ENCODE data around the gene PTPN18.
A peak's percentile ranks its signal among the peaks of the same experiment; 100 is the strongest.

Gene PTPN18

DNA sequence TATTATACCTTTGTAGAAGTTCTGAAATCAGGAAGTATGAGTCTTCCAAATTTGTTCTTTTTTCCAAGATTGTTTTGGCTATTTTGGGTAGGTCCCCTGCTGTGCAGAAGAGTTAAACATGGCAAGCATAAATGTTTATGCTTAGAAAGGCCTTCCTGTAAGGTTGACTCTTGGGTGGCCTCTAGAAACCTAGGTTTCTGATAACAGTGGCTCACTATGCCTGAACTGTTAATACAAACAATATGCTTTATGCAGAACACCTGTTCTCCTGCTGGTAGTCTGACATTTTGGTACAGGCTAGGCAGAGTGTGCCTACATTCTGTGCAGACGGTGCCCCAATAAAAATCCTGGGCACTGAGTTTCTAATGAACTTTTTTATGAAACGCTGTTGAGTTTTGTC is 10.1 kb downstream of the PTPN18 start:
- no peak for DNase-seq

DNA sequence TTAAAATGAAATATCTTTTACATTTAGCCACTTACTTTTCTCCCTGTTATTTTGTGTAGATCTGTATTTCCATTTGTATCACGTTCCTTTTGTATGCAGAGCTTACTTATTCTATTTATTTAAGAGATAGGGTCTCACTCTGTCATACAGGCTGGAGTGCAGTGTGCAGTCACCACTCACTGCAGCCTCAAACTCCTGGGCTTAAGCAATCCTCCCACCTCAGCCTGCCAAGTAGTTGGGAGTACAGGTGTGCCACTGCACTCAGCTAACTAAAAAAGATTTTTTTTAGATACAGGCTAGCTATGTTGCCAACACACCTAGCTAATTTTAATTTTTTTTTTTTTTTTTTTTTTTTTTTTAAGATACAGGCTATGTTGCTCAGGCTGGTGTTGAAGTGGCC is 10.9 kb downstream of the PTPN18 start:
- no peak for DNase-seq

DNA sequence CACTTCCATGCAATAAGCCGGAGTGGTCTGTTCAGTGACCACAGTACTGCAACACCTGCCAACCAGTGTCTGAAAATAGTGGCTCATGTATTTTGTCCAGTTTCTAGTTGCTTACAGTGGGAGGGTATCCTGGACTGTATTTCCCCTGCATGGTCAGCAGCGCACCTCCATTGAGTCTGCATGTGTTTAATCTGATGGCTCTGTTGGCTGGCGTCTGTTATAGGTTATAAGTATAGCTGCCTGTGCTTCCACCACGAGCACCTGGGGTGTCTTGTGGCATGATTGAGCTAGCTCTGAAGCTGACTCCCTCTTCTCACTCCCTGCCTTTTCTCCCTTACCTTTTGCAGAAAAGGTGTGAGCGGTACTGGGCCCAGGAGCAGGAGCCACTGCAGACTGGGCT is 12.9 kb downstream of the PTPN18 start:
- DNase-seq: no peak

DNA sequence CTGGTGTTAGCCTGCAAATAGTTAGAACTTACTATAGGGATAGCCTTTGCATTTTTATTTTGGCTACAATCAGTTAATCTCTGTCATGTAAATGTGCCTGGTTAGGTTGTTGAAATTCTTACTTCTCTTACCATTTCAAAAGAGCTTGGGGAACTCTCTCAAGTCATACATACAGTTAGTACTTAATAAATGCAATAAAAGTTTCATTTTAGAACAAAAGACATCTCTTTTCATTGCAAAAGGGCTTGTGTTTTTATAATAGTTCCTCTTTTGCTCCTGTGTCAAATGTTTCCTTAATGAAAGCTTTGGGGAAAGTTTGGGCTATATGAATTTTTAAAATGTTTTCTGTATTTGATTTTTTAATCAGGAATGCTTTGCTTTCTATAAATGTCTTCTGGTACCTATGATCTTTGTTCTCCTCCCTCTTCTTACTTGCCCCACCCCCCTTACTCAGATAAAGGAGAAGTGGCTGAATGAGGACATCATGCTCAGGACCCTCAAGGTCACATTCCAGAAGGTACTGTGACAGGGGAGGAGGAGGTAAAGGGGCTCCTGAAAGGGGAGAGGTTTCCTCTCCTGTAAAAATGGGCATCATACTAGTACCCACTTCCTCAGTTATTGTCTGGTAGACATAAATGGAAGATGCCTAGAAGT is 13.6 kb downstream of the PTPN18 start:
- no peak for DNase-seq

DNA sequence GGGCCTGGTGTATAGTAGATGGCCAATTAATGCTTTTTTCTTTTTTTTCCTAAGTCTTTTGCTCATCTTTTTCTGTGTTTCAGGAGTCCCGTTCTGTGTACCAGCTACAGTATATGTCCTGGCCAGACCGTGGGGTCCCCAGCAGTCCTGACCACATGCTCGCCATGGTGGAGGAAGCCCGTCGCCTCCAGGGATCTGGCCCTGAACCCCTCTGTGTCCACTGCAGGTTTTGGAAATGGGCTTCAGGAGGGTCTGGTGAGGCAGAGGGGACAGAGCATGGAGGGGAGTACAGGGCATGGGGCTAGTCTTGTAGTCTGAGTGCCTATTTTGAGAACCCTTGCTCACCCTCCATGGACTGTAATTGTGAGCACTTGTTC is 14.1 kb downstream of the PTPN18 start:
- no peak for DNase-seq

GRCh38 chr2:130370490-130370889 is 14.6 kb downstream of the PTPN18 start:
- peak; percentile 33 for DNase-seq

- no peak for DNase-seq
Measured at GRCh38 chr2:130371723-130372054, 15.8 kb downstream of the PTPN18 start.

DNA sequence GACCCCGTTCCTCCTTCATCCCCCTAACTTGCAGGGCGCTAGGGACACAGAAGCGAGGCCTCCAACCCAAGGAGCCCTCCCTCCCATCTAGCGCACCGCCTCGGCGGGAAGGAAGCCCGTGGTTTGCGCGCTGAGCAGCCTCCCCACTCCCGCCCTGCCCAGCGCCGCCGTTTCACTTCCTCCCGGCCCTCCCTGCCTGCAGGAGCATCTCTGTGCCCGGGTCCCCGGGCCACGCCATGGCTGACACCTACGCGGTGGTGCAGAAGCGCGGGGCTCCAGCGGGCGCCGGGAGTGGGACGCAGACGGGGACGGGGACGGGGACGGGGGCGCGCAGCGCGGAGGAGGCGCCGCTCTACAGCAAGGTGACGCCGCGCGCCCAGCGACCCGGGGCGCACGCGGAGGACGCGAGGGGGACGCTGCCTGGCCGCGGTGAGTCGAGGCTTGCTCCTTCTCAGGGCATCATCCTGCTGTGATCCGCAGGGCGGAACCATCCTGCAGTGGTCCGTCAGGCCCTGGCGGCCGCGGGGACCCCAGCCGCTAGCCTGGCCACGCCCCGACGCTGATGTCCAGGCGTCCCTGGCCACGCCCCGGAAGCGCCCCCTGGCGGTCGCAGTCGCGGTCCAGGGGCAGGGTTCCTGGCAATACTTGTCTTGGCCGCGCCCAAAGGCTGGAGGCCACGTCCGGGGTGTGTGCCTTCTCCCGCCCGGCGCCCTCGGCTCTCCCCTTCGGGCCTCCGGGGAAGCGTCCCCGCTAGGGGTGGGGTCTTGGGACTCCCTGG is 16.4 kb downstream of the PTPN18 start:
- peak; percentile 72 for DNase-seq

- no peak for DNase-seq
Measured at GRCh38 chr2:130372833-130373807, 17.3 kb downstream of the PTPN18 start.

GRCh38 chr2:130373808-130374365 is 18.0 kb downstream of the PTPN18 start:
- no peak for DNase-seq

GRCh38 chr2:130374587-130375290 is 18.9 kb downstream of the PTPN18 start:
- DNase-seq: no peak

GRCh38 chr2:130375291-130376266 is 19.7 kb downstream of the PTPN18 start:
- DNase-seq: no peak

- no peak for DNase-seq
Measured at GRCh38 chr2:130376433-130377293, 20.8 kb downstream of the PTPN18 start.

DNA sequence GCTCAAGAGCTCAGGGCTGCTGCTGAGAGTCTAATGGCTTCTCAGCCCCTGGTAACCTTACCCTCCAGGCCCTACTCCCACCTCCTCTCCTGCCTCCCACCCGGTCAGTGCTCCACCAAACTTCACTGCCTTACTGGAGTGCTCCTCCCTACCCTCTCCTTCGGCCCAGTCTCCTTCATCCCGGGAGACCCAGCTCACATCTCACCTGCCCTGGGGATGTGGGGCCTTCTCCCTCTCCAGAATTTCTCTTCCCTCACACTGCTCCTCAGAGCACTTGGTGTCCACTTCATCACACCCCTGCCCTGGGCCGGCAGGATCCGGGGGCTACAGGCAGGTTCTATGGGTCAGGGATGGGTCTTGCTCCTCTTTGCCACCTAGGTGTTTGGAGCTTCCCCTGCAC is 21.6 kb downstream of the PTPN18 start:
- no peak for DNase-seq

DNA sequence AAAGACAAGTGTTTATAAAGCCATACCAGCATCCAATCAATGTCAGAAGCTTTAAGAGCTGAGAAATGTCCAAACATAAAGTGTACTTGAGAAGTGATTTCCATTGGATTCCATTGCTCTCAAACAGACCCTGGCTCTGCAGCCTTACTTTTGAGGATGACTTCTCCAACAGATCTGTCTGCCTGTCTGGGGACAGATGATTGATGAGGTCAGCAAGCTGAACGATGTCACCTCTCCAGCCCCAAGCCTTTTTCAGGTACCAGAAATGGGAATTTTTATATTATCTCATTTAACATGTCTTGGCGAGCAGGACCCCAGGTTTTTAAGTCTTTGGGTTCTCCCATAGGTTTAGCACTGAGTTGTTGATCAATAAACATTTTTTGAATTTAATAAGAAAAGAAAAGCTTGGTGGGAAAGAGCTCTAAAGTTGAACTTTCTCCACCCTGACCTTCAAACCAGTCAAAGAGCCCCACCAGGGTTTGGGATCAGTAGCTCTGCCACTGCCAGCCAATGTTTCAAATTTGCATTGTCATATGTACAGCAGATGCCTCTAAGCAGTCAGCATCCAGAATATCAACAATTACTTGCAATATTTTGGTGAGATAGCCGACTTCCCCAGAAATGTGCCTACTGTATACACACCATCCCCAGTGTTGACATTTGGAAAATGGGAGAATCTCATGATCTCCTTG is 22.5 kb downstream of the PTPN18 start:
- no peak for DNase-seq

DNA sequence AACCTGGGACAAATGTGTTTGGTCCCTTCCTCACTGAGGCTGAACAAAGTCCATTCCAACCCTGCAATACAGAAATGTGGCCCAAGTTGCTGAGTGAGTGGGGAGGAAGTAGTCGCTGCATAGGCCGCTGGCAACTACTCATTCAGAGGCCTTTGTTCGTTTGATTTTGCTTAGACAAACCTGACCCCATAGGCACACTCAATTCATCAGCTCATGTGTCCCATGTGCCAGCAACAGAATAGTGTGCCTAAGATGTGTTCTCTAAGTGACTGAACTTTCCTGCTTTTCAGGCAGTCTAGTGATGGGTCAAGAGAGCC is 23.0 kb downstream of the PTPN18 start:
- DNase-seq: no peak

- DNase-seq: no peak
Measured at GRCh38 chr2:130380096-130380934, 24.5 kb downstream of the PTPN18 start.

- no peak for DNase-seq
Measured at GRCh38 chr2:130381145-130381544, 25.3 kb downstream of the PTPN18 start.

DNA sequence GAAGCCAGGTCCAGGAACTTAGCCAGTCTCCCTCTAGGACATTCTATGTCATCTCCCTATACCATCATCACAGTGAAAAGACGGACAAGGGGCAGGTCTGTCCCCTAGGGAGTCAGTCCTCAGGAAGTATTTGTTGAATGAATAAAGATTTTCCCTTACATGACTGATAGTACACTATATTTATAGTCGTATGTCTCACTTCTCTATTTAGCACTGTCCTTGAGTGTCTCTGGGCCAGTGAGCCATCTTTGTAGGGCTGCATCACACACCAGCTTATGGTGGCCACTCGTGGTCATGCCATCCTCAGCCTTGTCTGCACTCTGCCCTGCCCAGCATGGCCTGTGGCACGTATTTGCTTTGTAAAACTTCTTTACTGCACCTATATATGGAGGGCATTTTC is 25.8 kb downstream of the PTPN18 start:
- DNase-seq: no peak

All from activated naive CD4-positive, alpha-beta T cell treated with Interleukin-2 at 50 U/mL for 16 hours (primary cell).